Keratinocyte (primary cell): ENCODE measurements around the gene ALK. TPM values are rescaled to one million over a fixed set of nuclear protein-coding genes. Genes with fewer than 3 reads are reported as not detected.

Experiments
- DNase-seq: peaks from one replicate; pipeline ENCODE4 v3.0.0-alpha.2; 2011; ENCODE audit warnings: low read depth, missing footprints, low spot score
- FAIRE-seq: peaks from 2 replicates; lab custom pipeline; 2011; peaks lifted over from hg19 to GRCh38; lab: Jason Lieb, UNC
- H2AFZ ChIP-seq: 2 replicates; pipeline ENCODE4 v1.6.0; 2012; ENCODE audit warnings: low read length, control low read depth, inconsistent platforms; ENCODE audit not compliant: control insufficient read depth
- H3K27ac ChIP-seq: 2 replicates; pipeline ENCODE4 v1.5.1; 2011; ENCODE audit warnings: low read length; ENCODE audit not compliant: control insufficient read depth, insufficient read depth
- H3K27me3 ChIP-seq: 3 replicates; pipeline ENCODE4 v1.6.0; 2011; ENCODE audit warnings: low read length; ENCODE audit not compliant: control insufficient read depth, insufficient read depth; ENCODE audit errors: extremely low read depth
- H3K36me3 ChIP-seq, 2 experiments: 2 replicates in 1 of 2; 3 replicates in 1 of 2; pipeline ENCODE4 v1.5.1; 2011; ENCODE audit warnings: low read length in 2 of 2, mild to moderate bottlenecking in 1 of 2; ENCODE audit not compliant: control insufficient read depth in 2 of 2, insufficient read depth in 2 of 2; ENCODE audit errors: extremely low read depth in 1 of 2
- H3K4me1 ChIP-seq: 3 replicates; pipeline ENCODE4 v1.5.1; 2011; ENCODE audit warnings: low read length; ENCODE audit not compliant: control insufficient read depth, insufficient read depth; ENCODE audit errors: extremely low read depth
- H3K4me2 ChIP-seq: 3 replicates; pipeline ENCODE4 v1.6.0; 2011; ENCODE audit warnings: low read depth, low read length; ENCODE audit not compliant: control insufficient read depth, insufficient read depth; ENCODE audit errors: extremely low read depth
- H3K4me3 ChIP-seq, 3 experiments: fragments of 200-600 bp in 1 of 3; sonication (generic) in 1 of 3; 2 replicates in 2 of 3; 3 replicates in 1 of 3; pipeline ENCODE4 v1.5.1; 2011 to 2016; ENCODE audit warnings: low read length in 3 of 3, mild to moderate bottlenecking in 3 of 3, control low read depth in 2 of 3, inconsistent platforms in 1 of 3, low read depth in 1 of 3, mixed read lengths in 1 of 3, mixed run types in 1 of 3, moderate library complexity in 1 of 3; ENCODE audit not compliant: control insufficient read depth in 2 of 3, insufficient read depth in 2 of 3; ENCODE audit errors: extremely low read depth in 1 of 3
- H3K79me2 ChIP-seq: 2 replicates; pipeline ENCODE4 v1.6.0; 2012; ENCODE audit warnings: low read length; ENCODE audit not compliant: control insufficient read depth, insufficient read depth
- H3K9ac ChIP-seq: 3 replicates; pipeline ENCODE4 v1.6.0; 2011; ENCODE audit warnings: low read length; ENCODE audit not compliant: control insufficient read depth, insufficient read depth; ENCODE audit errors: extremely low read depth
- H3K9me1 ChIP-seq: 3 replicates; pipeline ENCODE4 v1.6.0; 2011; ENCODE audit warnings: low read length; ENCODE audit not compliant: control insufficient read depth, insufficient read depth; ENCODE audit errors: extremely low read depth
- H3K9me3 ChIP-seq: 2 replicates; pipeline ENCODE4 v1.5.1; 2012; ENCODE audit warnings: low read depth, low read length; ENCODE audit not compliant: control insufficient read depth
- H4K20me1 ChIP-seq: 3 replicates; pipeline ENCODE4 v1.6.0; 2011; ENCODE audit warnings: low read length; ENCODE audit not compliant: control insufficient read depth, insufficient read depth; ENCODE audit errors: extremely low read depth
- CTCF ChIP-seq, 3 experiments: IDR thresholded peaks in 1 of 3; conservative IDR thresholded peaks in 1 of 3; optimal IDR thresholded peaks in 1 of 3; 2 replicates in 2 of 3; 3 replicates in 1 of 3; pipeline versions ENCODE3 to v1.5.1; 2011; ENCODE audit warnings: low read length in 3 of 3, mild to moderate bottlenecking in 3 of 3, moderate library complexity in 2 of 3, control low read depth in 1 of 3, inconsistent platforms in 1 of 3; ENCODE audit not compliant: insufficient read depth in 2 of 3; ENCODE audit errors: extremely low read depth in 1 of 3
- EZH2 ChIP-seq: IDR thresholded peaks from one replicate; pipeline ENCODE4 v1.6.1; 2012; ENCODE audit warnings: inconsistent platforms, mild to moderate bottlenecking, low read length, moderate library complexity
- dilution Hi-C: fragments of 300-500 bp; cut with MboI; formaldehyde crosslinking; loops from one replicate; pipeline ENCODE4 v1.7.0; 2020; ENCODE audit warnings: low sequenced_read_pairs; ENCODE audit not compliant: extremely low pct_ligation_motif_present
- polyA plus RNA-seq, 5 experiments: library from polyadenylated mRNA; depleted of rRNA in 3 of 5; stranded (reverse) in 3 of 5; stranded (forward) in 1 of 5; unstranded in 1 of 5; fragments of >200 nt; gene quantifications; 1 replicate in 1 of 5; 2 replicates in 3 of 5; 3 replicates in 1 of 5; pipeline versions ENCODE4 v1.2.1 to v1.2.3, GENCODE V29; 2011 to 2012; ENCODE audit warnings: missing spikeins in 2 of 5, low read depth in 1 of 5, low replicate concordance in 1 of 5

Gene ALK
- polyA plus RNA-seq, 1 donor (not counting 4 experiments of a cell fraction or from before 2014, with no cell fraction given): not detected

GRCh38 chr2:29460190-29460589 lies 461.2 kb downstream of the ALK start:
- DNase-seq (no peak), FAIRE-seq (no peak)
- Histone ChIP-seq H3K9me1 (no peaks in the 10 kb centered on the region), H3K9ac (no peak overlapping the region), H4K20me1 (no peaks in the 10 kb centered on the region), H2AFZ (no peak overlapping the region), H3K79me2 (no peaks in the 10 kb centered on the region), H3K4me3 (no peak overlapping the region), H3K36me3 (no peaks in the 10 kb centered on the region), H3K27ac (no peak overlapping the region), H3K4me2 (no peak overlapping the region), H3K4me1 (peaks cover 19% of the 10 kb centered on the region), H3K27me3 (no peaks in the 10 kb centered on the region), H3K9me3 (no peaks in the 10 kb centered on the region)
- TF ChIP-seq EZH2 (no peak), CTCF (optimal IDR thresholded peaks at IDR 0.05 in 1 of 3, IDR thresholded peaks at IDR 0.05 in 1 of 3, conservative IDR thresholded peaks at IDR 0.05 in 1 of 3; ENCODE audit: extremely low read depth in 1 of 3, insufficient read depth in 2 of 3, low read length in 3 of 3) (no peak)
- dilution Hi-C loops: no loop called here

GRCh38 chr2:29459445-29460179 lies 461.8 kb downstream of the ALK start:
- Histone ChIP-seq H3K4me3 (no peak overlapping the region), H2AFZ (no peak overlapping the region), H3K27me3 (no peaks in the 10 kb centered on the region), H3K9me3 (no peaks in the 10 kb centered on the region), H3K9ac (no peak overlapping the region), H3K4me1 (peaks cover 19% of the 10 kb centered on the region), H3K36me3 (no peaks in the 10 kb centered on the region), H4K20me1 (no peaks in the 10 kb centered on the region), H3K79me2 (no peaks in the 10 kb centered on the region), H3K27ac (no peak overlapping the region), H3K9me1 (no peaks in the 10 kb centered on the region), H3K4me2 (no peak overlapping the region)
- dilution Hi-C loops: no loop called here
- FAIRE-seq (no peak), DNase-seq (no peak)
- TF ChIP-seq EZH2: no peak
- no peak for TF ChIP-seq CTCF (optimal IDR thresholded peaks at IDR 0.05 in 1 of 3, IDR thresholded peaks at IDR 0.05 in 1 of 3, conservative IDR thresholded peaks at IDR 0.05 in 1 of 3; ENCODE audit: extremely low read depth in 1 of 3, insufficient read depth in 2 of 3, low read length in 3 of 3)
